8988T (cell line): ENCODE results near the gene SPSB1.

Source experiments
- DNase-seq: peaks from one replicate; pipeline ENCODE4 v3.0.0; 2011

Gene SPSB1

DNA sequence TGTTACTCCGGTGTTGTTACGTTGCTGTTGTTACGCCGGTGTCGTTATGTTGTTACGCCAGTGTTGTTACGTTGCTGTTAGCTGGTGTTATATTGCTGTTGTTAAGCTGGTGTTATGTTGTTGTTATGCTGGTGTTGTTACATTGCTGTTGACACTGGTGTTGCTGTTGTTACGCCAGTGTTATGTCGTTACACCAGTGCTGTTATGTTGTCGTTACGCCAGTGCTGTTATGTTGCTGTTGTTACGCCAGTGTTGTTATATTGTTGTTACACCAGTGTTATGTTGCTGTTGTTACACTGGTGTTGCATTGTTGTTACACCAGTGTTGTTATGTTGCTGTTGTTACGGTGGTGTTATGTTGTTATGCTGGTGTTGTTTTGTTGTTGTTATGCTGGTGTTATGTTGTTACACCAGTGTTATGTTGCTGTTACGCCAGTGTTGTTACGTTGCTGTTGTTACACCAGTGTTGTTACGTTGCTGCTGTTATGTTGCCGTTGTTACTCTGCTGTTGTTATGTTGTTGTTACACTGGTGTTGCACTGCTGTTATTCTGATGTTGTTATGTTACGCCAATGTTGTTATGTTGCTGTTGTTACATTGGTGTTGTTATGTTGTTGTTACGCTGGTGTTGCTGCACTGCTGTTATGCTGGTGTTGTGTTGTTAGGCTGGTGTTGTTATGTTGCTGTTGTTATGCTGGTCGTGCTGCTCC, 32.5 kb upstream of the SPSB1 start:
- DNase-seq: no peak

DNA sequence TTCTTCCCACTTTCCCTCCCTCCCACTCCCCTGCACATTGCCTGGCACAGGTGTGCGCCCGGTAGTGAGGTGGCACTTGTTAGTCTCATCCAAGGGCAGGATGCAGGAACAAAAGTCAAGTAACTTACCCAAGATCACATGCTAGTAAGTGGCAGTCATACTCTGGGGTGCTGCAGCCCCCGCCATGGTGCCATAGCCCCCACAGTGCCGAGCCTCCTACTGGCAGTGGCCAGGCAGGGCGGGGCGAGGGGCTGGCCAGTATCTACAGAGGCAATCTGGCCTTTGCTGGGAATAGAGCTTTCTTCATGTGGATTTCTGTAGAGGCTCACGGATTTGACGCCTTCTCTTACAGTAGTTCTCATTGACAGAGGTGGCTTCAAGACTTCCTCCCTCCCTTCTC, 31.2 kb upstream of the SPSB1 start:
- DNase-seq: no peak

DNA sequence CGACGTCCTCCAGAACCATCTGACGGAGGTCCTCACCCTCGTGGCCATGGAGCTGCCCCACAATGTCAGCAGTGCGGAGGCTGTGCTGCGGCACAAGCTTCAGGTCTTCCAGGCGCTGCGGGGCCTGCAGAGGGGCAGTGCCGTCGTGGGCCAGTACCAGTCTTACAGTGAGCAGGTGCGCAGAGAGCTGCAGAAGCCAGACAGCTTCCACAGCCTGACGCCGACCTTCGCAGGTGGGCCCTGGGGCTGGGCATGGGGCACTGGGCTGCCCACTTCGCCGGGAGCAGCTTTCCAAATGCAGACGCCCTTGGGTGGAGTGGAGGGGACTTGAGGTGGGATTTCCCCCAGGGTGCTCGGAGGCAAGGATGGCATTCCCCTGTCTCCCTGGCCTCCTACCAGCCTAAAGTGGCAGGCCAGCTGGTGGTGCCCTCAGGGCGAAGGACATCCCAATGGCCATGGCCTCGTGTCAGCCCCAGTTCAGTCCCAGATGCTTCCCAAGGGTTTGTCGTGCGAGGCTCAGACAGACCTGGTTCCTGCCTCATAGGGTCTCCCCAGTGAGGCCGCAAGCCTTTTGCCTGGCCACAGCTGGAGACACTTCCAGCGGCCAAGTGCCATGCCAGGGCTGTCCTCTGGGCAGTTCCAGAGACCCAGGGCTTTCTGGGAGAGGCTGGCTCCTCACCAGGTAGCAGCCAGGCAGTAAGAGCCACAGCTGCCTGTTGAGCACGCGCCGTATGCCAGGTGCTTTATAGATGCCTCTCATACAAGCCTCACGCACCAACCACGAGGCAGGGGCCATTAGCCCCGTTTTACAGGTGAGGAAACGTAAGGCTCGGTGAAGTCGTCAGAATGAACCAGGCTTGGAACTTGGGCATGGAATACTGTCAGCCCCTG, 30.4 kb upstream of the SPSB1 start:
- no peak for DNase-seq

DNA sequence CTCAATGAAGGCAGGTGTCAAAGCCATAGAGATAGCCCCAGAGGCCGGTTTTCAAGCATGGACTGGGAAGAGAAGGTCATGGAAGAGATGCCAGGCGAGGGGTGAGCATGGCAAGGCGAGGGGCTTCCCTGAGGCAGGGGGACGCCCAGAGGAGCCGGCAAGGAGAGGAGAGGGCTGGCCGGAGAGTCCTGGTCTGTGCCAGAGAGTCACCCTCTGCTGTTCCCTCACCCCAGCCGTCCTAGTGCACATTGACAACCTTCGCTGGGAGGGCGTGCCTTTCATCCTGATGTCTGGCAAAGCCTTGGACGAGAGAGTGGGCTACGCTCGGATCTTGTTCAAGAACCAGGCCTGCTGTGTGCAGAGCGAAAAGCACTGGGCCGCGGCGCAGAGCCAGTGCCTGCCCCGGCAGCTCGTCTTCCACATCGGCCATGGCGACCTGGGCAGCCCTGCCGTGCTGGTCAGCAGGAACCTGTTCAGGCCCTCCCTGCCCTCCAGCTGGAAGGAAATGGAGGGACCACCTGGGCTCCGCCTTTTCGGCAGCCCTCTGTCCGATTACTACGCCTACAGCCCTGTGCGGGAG, 29.3 kb upstream of the SPSB1 start:
- no peak for DNase-seq

DNA sequence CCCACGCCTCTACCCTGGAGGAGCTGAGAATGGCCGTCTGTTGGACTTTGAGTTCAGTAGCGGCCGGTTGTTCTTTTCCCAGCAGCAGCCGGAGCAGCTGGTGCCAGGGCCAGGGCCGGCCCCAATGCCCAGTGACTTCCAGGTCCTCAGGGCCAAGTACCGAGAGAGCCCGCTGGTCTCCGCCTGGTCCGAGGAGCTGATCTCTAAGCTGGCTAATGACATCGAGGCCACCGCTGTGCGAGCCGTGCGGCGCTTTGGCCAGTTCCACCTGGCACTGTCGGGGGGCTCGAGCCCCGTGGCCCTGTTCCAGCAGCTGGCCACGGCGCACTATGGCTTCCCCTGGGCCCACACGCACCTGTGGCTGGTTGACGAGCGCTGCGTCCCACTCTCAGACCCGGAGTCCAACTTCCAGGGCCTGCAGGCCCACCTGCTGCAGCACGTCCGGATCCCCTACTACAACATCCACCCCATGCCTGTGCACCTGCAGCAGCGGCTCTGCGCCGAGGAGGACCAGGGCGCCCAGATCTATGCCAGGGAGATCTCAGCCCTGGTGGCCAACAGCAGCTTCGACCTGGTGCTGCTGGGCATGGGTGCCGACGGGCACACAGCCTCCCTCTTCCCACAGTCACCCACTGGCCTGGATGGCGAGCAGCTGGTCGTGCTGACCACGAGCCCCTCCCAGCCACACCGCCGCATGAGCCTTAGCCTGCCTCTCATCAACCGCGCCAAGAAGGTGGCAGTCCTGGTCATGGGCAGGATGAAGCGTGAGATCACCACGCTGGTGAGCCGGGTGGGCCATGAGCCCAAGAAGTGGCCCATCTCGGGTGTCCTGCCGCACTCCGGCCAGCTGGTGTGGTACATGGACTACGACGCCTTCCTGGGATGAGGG, 28.5 kb upstream of the SPSB1 start:
- no peak for DNase-seq

DNA sequence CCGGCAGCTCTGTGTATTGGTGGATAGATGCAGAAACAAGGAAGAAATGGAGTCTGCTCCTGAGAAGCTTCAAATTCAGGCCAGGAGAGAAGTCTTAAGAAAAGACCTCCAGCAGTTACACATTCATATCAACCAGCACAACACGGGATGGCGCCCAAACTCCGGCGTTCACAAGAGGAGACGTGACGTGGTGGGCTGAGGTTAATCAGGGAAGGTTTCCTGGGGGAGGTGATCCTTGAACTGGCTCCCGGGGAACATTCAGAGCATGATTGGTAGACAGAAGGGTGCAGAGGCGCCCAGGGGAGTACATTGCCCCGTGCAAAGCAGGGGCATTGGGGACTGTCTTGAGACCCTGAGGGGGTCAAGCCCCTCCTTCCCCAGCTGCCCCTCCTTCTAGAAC, 27.7 kb upstream of the SPSB1 start:
- DNase-seq: no peak

DNA sequence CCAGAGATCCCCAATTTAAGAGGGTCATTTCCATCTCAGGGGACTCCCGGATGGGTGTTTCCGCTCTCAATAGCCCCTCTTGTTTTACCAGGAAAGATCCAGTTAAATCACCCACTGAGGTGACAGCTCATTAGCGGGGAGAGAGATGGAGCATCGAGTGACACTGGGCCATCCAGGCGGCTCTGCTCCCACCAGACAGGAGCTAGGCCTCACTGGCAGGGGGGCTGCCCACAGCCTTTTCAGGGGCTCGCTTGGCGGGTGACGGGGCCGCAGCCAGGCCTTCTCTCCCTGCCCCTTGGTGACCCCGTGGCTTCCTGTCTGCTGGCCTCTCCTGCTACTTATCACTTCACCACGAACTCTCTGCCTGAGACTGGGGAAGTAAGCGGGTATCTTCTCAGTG, 26.7 kb upstream of the SPSB1 start:
- no peak for DNase-seq

DNA sequence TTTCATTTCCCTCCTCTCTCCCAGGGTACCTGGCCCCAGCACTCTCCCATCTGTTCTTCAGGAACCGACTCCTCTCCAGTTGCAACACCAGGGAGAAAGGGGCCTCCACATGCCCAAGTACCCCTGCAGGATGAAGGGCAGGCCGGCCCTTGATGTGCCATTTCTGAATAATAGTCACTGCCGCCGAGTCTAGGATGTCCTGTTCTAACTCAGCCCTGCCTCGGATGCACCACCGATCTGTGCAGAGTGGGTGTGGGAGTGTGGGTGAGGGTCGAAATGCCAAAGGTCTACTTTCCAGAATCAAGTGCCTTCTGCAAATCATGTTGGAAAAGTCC, 25.4 kb upstream of the SPSB1 start:
- no peak for DNase-seq

DNA sequence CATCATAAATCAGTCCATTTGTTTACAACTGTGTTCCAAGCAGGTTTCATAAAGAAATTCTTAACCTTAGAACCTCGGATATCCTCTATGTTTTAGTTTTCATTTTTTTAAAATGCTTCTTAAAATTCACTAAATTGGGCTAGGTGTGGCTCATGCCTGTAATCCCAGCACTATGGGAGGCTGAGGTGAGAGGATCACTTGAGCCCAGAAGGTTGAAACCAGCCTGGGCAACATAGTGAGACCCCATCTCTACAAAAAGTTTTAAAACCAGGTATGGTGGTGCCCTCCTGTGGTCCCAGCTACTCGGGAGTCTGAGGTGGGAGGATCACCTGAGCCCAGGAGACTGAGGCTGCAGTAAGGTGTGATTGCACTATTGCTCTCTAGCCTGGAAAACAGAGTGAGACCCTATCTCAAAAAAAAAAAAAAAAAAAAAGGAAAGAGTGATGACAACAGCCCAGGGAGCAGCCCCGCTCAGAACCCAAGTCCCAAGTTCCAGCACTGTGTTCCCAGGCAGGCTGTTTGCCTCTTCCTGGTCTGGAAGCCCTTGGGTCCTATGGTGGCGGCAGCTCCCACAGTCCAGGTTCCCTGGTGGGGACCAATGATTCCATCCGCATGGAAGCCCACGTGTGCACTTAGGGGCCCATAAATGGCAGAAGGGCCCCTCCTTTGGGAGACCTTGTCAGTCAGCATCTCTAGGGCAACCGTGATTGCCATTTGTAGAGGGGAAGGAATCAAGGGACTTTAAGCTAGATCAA, 24.7 kb upstream of the SPSB1 start:
- DNase-seq: no peak

DNA sequence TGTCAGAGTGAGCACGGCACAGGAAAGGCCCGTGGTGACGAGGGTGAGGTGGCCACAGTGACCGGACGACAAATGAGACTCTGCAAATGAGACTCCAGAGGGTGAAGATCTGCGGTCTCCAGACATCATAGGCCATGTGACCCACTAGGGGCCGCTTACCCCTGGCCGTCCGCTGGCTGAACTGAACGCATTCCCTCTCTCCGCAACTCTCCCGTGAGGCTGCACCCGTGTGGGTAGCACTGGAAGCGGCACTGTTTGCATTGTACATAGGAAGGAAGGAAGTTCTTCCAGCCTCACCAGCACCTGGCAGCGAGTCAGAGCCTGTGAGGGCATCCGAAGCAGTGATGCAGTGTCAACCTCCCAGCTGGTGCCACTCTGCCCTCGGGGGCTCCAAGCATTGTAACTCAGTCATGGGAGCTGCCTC, 23.6 kb upstream of the SPSB1 start:
- DNase-seq: no peak

DNA sequence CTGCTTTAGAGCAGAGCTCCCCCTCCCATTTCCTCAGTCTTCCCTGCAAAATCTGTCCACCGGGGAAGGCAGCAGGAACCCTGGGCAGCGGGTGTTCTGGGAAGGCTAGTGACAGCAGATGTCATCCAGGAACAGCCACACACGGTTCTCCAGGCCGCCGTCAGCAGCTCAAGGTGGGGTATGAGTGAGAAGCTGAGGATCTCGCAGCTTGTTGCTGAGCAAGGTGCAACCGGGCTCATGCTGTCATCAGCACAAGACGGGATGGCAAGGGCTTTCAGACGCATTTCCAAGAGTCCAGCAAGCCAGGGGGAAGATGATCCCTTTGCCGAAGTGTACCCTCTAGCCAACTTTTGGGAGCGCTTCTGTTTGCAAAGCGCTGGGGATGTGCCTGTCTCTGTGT, 23.0 kb upstream of the SPSB1 start:
- no peak for DNase-seq

DNA sequence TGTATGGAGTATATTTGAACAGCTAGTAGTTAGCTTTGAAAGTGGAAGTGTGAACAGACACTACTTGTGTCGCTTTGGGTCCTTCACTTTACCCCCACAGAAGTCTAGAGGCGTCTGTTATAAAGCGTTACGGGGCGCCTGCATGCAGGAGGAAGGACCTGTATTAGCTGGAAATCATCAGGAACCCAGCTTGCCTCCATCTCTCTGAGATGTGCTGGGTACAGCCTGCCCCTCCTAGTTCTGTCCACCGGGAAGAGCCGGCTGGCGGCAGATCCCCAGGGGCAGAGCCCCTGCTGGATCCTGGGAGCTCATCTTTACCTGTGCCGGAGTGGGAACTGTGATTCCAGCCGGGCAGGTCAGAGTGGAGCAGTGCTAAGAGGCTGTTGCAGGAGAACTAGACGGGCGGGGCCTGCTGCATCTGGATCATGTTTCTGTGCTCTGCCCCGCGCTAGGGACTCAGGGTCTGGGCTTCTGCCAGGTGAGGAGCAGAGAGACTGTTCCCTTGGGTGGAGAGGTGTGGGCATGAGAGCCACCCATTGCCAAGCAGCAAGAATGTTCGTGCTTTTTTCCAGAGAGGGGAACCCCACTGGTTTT, 22.3 kb upstream of the SPSB1 start:
- no peak for DNase-seq

DNA sequence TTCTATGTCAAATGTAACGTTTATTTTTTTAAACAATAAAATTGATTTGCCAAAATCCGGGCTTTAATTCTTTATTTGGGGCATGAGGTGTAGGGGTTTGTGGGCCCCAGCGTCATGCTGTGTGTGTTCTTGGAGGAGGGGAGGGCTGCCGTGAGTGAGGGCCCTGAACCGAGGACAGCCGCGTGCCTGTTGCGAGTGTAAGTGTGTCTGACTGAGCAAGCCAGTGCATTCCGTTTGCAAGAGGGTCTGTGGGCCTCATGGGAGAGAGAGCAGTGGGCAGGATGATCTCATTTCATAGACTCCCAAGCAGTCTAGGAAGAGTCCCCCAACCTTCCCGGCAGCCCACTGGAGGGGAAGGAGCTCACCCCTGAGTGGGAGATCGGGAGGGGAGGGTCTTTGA, 21.4 kb upstream of the SPSB1 start:
- DNase-seq: no peak

DNA sequence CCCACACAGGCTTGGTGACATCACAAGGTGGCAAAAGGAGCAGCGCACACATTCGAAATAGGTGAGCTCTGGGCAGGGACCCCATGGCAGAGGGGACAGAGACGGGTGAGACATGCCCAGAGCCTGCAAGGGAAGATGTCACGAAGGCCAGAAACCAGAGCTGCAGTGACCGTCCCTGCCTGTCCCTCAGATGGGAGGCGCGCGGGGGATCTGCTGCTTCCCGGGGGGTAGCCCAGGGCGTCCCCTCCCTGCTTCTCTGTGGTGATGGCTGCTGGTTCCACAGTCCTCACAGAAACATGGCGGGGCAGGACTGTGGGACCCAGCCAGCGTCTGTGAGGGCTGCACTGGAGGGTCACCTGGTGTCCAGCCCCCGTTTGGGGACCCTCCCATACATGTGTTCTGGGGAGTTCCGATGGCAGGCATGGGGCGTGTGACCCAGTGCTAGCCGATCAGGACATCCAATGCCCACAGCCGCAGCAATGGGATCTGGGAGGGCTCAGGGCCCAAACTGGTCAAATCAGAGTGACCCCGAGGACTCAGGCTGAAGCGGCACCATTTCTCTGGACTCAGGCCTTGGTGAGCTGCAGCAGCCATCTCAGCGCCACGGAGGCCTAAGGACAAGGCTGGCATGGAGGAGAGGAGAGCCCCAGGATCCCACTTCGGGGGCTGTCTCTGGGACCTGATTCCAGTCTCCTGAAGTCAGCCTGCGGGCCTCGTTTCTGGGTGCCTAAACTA, 20.7 kb upstream of the SPSB1 start:
- DNase-seq: no peak

DNA sequence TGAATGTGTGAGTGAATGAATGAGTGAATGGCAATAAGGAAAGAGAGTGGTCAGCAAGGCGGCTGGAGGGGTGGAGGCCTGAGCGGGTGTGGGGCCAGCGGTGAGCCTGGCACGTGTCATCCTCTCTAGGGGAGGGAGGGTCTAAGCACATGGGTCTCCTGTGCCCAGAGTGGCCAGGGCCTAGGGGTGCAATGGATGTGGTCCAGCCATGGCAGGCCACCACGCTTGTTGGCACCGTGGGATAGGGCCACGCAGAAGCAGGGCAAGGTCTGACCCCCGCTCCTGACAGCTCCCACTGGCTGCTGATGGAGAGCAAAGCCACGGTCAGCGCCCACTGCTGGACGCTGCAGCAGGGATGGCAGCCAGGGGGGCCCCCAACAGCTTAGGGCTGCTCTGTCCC, 19.5 kb upstream of the SPSB1 start:
- DNase-seq: no peak

DNA sequence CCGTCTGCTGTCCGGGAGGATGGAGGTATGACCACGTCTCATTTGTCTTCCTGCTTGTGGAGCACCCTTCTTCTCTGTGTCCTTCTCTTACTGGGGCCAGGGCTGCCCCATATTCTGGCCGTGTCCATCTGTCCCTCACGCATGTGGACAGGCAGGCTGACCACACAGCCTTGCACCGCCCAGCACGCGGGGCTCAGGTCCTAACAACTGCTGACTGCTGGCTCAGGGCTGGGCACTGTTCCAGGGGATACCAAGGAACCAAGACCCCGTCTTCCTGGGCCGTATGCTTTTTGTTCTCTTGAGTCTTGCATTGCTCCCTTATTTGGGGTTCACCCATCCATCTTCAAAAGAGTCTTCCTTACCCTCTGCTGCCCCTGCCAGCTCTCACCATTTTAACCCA, 17.5 kb upstream of the SPSB1 start:
- no peak for DNase-seq

DNA sequence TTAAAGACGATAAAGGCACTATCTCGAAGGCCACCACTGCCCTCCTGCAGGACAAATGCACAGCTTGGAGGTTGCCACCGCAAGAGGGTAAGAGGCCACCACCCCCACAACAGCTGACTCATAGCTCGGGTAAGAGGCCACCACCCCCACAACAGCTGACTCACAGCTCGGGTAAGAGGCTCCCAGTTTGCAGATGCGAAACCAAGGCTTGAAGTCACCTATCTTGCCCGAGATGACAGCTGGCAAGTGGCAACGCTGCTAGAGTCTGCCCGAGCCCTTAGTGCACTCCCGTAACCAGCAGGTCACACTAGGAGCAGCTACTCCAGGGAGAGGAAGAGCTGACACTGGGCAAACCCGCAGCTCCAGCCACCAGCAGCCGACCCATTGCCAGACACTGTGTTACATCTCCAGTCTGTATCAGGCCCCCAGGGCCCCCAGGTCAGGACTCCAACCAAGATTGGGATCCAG, 17.1 kb upstream of the SPSB1 start:
- peak; percentile 62 for DNase-seq

DNA sequence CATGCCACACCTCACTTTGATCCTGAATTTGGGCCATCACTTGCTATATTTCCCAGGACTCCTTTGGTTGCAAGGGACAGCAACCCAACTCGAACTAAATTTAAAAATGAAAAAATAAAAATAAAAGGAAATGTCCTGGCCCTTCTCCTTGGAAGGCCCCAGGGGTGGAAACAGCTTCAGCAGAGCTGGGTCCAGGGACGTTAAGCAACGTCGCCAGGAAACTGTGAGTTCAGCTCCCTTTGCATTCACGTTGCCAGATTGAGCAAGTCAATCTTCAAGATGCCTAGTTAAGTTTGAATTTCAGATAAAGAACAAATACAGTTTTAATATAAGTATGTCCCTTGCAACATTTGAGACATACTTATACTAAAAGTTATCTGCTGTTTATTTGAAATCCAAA, 14.6 kb upstream of the SPSB1 start:
- no peak for DNase-seq

DNA sequence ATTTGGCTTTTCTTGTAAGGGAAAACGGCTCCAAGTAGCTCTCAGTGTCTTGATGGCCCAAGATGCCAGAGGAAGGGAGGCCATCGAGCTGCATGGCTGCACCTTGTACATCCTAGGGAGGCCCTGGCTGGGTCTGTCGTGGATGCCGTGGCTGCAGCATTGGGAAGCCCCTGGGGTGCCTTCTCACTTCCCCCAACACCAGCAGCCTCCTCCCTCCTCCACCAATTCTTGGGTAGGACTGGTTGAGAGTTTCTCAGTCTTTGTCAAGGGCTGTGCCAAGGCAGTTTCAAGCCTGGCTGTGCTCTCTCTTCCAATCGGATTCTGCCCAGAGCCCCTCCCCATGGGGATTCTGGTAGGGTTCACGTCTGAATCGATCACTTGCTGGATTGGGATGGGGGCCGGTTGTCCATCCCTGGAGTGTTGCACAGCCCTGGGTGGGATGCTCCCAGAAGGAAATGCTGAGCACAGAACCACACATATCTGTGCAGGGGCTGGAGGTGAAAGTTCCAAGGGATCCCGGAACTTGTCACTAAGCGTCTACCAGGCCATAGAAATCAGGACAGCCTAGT, 14.0 kb upstream of the SPSB1 start:
- DNase-seq: no peak

DNA sequence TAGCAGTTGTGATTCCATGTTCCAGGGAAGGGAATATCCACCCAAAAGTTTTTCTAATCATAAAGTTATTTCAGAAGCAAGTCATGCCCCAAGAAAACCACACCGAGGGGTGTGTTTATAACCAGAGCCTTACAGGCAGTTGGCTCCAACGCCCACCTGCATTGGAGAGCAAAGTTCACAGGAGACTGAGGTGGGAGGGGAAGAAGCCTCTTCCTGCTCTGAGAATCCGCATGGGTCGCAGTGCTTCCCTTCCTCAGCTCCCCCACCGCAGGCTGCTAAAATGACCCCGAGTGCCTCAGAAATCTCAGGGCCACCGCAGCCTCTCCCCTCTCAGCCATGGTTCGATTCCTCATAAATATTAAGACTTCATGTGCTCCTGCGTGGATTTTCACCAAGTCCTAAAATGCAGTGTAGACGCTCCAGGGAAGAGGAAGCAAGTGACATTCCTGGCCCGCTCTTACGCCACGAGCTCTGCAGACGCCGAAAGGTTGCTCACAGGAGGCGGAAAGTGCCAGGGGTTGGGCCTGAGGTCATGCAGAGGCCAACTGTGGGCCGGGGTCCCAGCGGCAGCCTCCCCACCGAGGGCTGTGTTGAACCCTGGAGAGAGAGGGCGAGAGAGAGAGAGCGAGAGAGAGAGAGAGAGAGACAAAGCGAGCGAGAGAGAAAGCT, 13.4 kb upstream of the SPSB1 start:
- DNase-seq: no peak
